Left cardiac atrium (tissue), 4 donors: Measurements from ENCODE around the gene COCH. TPM values are rescaled to one million over a fixed set of nuclear protein-coding genes. Genes with fewer than 3 reads are reported as not detected.
"Not testable (repeated sequence)": the region's sequence is repeated elsewhere in the genome, so short reads cannot be mapped to it uniquely, and the experiment has no call there.

Experiments used
- ATAC-seq, 2 donors: fragments of 200-7000 bp; cut with Tn5 transposase; one replicate each; pipeline ENCODE4 v1.9.1; 2020; ENCODE audit warnings: mild to moderate bottlenecking in 2 of 2, moderate library complexity in 2 of 2
- DNase-seq: peaks from one replicate; pipeline ENCODE4 v3.0.0-alpha.2; 2020
- intact Hi-C, 2 donors: fragments of 100-400 bp; cut with DNase I; formaldehyde crosslinking; loops; one replicate each; pipeline versions ENCODE4 v1.14.1 to v1.15.1; 2022 to 2023
- total RNA-seq, 2 donors: library from RNA; stranded (reverse); fragmentation: NEBNext Ultra II Directional; extraction: Animal tissue kit (Norgen Biotek cat#: 25700); gene quantifications; one replicate each; pipeline ENCODE4 v1.2.1, GENCODE V29; 2021
- donor health status: DM: no; HTN: yes; CAD: no.
- donor health status: DM: no; HTN: yes; CAD: no; lungs with severe emphysema.
- donor health status: DM: yes; HTN: yes; CAD: no.
- donor health status: Dilated cardiomyopathy.

COCH gene
- total RNA-seq, 2 donors from 2014 or later, result 0.82 to 1.2 TPM

DNA sequence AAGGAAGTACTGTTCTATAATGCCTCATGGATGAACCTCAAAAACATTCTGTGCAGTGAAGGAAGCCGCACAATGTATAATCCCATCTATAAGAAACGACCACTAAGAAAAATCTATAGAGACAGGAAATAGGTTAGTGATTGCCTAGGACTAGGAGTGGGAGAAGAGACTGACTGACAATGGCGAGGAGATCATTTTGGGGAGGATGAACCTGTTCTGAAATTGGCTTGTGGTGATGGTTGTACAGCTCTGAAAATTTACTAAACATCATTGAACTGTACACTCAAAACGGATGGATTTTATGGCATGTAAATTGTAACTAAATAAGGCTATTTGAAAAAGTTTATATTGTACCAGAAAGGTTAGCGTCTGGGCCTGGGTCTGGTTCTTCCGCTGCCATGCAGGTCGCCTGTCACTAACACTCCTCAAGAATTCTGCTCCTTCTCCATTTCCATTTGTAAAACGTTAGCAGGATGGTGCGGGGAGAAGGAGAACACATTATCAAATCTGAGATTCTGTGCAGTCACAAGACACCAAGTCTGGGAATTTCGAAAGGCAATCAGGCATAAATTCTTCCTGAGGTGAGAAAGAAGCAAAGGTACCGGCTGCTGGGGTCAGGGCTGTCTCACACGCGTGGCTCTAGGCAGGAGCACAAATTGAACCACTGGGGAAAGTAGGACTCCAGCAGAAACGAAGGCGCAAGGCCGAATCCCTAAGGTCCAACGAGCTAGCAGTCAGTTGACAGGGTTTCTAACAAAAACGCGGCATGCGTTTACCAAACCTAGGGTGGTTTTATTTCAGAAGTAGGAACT, 845 bp upstream of the COCH start:
- DNase-seq (no peak), ATAC-seq (no peak)
- intact Hi-C loops, result no loop called here

DNA sequence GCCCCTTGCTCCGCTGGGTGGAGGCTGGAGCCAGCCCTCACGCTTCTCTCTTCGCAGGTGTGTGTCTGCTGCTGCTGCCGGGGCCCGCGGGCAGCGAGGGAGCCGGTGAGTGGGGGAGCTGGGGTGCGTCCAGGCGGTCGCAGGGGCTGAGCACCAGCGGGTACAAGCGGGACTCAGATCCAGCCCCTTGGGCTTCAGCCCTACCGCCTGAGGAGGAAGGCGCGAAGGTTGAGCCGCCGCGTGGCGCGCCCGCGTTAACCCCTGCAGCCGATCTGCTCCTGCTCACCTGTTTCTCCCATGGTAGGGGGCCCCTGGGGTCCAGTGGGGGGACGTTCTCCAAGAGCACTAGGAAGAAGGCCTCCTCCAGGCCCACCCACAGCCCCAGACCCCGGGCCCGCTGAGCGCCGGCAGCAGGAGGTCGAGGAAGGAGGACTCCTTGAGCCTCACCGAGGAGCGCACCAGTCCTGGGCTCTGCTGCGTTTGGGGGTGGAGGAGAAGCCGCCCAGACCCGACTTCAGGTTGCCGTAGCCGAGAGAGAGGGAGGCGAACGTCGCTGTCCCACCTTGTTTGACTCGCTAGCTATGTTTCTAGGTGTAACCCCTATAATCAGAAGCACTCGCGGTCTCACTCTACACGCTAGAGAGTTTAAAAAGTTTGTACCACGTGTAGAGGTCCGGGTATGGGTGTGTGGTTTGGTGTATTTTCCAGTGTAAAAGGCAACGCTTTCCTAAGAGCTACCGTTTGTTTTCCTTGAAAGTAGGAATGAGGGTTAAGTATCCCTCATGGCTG, 834 bp downstream of the COCH start:
- intact Hi-C loops, result no loop called here
- DNase-seq (no peak), ATAC-seq (peak; percentile 31 to 46)

DNA sequence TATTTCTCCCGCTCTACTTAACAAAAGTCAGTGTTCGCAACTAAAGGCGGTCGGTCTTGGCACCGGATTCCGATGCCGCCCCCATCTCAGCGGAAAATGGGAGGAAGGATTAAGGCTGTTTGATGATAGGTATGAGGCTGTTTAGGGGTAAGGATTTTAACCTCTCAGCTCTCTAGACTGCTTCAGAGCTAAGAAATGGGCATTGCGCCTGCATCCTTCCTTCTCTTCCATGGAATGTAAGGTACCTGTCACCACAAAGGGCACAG, 1.4 kb downstream of the COCH start:
- intact Hi-C loops, result no loop called here
- no peak for DNase-seq
- no peak for ATAC-seq

DNA sequence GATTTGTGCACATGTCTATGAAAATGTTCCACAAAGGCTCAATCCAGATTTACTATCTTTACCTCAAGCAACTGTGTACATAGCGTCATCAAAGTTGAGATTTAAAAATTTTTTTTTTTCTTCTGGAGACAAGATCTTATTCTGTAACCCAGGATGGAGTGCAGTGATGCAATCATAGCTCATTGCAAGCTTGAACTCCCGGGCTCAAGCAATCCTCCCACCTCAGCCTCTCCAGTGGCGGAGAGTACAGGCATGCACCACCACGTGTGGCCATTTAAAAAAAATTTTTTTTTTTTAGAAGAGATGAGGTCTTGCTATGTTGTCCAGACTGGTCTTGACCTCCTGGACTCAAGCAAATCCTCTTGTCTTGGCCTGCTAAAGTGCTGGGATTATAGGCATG, 2.3 kb downstream of the COCH start:
- no peak for ATAC-seq
- intact Hi-C loops, result no loop called here
- DNase-seq, result no peak

DNA sequence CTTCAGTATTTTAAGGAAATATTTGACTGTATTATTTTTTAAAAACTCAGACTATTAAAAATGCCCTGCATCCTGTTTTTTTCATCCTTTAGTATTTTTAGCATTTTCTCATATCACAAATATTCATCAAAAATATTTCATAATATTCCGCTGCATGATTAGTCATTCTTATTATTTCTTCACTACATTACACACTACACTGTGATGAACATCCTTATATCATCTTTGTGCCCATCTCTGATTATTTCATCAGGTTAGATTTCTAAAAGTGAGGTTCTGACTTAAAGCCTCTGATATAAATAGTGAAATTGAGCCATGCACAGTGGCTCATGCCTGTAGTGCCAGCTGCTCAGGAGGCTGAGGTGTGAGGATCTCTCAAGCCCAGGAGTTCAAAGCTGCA, 8.1 kb downstream of the COCH start:
- no peak for ATAC-seq
- intact Hi-C loops, result no loop called here

DNA sequence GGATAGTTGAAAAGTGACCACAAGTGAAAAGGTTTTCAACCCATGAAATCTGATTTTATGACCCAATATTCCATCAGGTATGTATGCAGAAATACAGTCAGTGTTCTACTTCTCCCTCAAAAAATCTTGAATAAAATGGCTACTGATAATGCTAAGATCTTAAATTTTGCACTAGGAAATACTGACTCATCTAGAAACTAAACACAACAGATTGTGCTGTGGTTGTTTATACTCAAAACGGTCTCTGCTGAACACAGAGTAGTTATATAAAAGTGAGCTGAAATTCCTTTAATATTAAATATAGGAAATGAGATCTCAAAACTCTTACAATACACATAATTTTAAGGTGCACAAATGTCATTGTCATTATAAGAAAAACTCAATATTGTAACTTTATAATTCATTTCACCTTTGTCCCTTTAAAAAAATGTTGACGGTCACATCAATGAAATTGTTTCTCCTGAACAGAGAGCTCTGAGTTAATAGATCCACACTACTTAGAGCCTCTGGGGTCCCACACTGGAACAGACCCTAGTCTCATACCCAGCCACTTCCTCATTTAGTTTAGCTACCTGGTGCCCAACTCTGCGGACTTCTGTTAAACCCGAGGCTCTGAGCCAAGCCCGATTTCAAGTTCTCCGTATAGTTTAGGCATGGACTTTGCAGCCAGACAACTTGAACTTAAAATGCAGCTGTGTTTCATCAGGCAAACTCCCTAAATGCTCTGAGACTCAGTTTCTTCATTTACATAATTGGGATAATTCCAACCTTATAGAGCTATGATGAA, 9.3 kb downstream of the COCH start:
- DNase-seq (no peak), ATAC-seq (no peak)
- intact Hi-C loops, result no loop called here

More for the DNA sequence above, 8.1 kb downstream of the COCH start:
- no peak for DNase-seq

DNA sequence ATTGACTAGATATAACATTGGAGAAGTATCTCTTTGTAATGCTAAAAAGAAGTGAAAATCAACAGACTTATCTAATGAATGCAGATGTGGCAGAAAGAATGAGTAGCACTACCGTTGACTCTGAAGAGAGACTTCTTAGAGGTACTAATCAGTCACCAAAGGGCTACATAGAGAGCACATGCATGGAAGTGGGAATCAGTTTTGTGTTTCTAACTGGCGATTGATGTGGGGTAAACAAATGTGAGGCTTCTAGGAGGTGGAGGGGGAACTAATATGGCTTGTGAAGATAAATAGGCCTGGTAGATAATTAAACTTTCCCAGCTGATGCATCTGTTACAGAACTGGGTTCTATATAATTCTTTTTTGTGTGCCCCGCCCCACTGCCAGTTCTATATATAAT, 10.5 kb downstream of the COCH start:
- intact Hi-C loops, result no loop called here
- ATAC-seq (no peak), DNase-seq (no peak)

DNA sequence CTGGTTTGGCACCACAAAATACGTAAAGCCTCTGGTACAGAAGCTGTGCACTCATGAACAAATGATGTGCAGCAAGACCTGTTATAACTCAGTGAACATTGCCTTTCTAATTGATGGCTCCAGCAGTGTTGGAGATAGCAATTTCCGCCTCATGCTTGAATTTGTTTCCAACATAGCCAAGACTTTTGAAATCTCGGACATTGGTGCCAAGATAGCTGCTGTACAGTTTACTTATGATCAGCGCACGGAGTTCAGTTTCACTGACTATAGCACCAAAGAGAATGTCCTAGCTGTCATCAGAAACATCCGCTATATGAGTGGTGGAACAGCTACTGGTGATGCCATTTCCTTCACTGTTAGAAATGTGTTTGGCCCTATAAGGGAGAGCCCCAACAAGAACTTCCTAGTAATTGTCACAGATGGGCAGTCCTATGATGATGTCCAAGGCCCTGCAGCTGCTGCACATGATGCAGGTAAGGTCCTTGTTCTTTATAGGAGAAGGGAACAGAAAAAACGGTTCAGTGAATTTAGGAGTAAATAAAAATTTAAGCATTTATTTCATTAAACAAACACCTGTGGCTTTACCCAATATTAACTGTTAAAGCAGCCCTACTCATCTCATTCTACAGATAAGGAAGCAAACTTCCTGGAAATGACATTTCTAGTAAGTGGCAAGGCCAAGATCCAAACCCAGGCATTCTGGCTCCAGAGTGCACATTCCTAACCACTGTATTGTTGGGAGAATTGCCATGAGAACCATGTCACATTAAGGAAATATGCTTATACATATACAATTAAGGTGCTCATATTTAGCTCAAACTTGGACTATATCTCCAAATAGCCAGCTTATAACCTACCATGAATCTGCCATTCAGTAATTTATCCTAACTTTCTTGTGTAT, 11.7 kb downstream of the COCH start:
- DNase-seq (no peak), ATAC-seq (no peak)
- intact Hi-C loops, result no loop called here

DNA sequence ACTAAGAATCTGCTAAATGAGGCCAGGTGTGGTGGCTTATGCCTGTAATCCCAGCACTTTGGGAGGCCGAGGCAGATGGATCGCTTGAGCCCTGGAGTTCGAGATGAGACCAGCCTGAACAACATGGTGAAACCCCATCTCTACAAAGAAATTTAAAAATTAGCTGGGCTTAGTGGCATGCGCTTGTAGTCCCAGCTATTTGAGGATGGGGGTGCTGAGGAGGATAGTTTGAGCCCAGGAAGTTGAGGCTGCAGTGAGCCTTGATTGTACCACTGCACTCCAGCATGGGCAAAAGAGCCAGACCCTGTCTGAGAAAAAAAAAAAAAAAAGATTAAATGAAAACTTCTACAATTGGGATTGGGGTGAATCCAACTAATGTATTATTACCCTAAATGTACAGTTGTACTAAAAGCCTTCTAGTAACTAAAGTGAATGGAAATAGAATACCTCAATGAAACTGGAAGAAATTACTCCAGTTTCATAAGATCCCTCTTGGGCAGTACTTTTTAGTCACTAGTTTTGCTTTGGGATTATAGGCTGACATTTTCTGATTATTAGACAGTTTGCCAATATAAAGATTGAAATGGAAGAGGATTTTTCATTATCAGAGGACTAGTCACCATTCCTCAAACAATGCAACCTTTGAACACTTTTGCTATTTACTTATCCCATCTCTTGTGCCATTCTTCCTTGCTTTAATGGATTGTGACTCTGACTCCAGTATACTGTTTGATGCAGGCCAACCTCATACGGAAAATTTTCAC, 14.3 kb downstream of the COCH start:
- DNase-seq (no peak), ATAC-seq (no peak)
- intact Hi-C loops, result no loop called here

DNA sequence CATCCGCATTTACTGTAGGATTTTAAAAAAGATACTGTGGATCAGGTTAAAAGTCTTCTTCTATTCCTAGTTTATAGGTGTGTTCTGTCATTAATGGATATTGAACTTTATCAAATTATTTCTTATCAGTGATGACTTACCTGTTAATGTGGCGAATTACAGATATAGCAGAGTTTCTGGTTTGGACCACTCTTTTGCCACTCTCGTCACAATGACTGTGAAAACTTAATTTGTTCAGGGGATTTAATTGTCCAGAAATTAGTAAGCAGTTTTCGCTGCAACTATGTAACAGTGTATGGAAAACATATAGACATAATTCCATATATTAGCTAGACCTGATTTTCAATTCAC, 14.9 kb downstream of the COCH start:
- no peak for DNase-seq
- ATAC-seq, result no peak
- intact Hi-C loops, result no loop called here

DNA sequence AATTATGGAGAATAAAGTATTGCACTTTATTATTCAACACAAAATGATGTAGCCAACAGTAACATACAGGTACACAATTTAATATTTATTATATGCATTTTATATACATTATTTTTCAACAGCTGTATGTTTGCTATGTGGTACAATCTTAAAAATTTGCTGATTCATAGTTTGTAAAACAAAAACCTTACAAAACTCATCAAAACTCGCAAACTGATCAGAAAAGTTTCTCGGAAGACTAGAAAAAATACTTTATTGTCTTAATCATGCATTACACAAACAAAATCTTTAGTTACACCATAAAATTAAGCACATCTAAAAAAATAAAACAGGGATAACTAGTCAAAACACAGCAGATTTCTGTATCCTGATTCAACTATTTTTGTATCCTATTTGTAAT, 19.5 kb downstream of the COCH start:
- intact Hi-C loops, result no loop called here
- ATAC-seq, result no peak

DNA sequence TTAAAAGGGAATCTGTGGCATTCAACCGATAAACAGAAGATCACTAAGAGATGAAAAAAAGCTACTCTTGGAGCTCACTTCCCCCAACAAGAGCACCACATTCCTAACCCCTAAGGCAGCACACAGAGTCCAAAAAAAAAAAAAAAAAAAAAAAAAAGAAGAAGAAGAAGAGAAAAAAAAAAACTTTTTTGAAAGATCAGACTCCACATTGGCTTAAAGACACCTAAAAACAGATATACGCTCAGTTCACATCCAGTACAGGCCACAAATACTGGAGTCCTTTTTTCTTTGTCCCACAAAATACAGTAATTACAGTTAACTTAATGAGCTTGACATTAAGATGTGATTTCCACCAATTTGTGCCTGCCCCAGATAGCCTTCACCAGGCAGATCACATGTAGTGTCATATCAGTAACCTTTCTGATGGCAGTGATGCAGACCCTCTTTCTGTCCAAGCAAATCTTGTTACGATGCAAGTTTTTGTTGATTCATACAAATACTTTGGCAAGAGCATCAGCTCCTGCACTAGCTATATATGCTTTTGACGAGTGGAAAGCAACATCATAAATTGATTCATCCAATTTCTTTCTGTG, 20.7 kb downstream of the COCH start:
- intact Hi-C loops, result no loop called here
- no peak for ATAC-seq
- DNase-seq, result no peak

More for the DNA sequence above, 19.5 kb downstream of the COCH start:
- DNase-seq, result no peak

DNA sequence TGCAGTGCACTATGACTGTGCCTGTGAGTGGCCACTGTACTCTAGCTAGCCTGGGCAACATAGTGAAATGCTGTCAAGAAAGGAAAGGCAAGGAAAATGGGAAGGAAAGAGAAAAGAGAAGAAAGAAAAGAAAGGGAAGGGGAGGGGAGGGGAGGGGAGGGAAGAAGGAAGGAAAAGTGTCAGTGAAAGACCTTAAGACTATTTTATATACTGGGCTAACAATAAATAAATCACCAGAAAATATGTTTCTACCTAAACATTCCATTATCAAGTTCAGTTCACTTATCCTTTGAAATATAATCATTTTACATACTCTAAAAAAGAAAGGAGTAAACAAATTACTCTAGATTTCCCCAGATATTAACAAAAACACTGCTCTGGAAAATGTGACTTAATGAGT, 22.1 kb downstream of the COCH start:
- ATAC-seq (no peak), DNase-seq (no peak)
- intact Hi-C loops, result no loop called here

DNA sequence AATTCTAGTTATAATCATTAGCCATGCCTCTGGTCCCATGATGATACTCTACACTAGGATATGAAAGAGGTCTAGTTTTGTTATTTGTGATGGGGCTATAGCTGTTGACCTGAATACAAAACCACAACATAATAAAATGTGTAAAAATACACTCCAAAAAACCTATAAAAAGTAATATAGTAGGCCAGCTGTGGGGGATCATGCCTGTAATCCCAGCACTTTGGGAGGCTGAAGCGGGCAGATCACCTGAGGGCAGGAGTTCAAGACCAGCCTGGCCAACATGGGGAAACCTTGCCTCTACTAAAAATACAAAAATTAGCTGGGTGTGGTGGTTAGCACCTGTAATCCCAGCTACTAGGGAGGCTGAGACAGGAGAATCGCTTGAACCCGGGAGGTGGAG, 22.8 kb downstream of the COCH start:
- not testable (repeated sequence) for DNase-seq

DNA sequence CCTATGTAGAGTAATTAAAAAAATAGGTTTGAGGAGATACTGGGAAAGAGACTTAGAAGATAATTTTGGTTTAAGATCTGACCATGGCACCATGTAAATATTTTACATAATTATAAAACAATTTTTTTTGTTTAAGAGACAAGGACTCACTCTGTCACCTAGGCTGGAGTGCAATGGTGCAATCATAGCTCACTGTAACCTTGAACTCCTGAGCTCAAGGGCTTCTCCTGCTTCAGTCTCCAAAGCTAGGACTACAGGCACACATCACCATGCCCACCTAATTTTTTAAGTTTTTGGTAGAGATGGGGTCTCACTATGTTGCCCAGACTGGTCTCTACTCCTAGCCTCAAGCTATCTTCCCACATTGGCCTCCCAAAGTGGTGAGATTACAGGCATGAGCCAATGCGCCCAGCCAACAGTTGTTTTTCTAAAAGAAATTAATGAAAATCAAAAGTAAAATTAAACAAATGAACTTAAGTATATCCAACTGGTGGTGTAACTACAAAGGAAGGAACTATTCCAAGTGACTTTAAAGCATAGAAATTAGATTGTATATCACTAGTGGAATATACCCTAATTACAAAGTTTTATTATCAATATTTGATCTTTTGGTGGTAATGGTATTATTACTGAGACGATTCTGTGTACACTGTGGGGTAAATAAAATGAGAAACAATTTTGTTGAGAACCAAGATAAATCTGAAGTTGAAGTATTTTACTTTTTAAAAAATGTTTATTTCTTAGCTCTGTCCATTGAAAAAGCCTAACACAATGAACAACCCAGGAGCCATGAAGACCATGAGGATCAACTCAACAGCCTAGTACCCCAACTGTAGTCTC, 29.1 kb downstream of the COCH start:
- DNase-seq (no peak), ATAC-seq (no peak)
- intact Hi-C loops, result loop anchor here in 1 of 2 donors (10.0 kb wide), 1 partner anchor 249 kb away; no protein-coding TSS in a partner anchor

More for the DNA sequence above, 22.8 kb downstream of the COCH start:
- intact Hi-C loops, ATAC-seq: not testable (repeated sequence)

DNA sequence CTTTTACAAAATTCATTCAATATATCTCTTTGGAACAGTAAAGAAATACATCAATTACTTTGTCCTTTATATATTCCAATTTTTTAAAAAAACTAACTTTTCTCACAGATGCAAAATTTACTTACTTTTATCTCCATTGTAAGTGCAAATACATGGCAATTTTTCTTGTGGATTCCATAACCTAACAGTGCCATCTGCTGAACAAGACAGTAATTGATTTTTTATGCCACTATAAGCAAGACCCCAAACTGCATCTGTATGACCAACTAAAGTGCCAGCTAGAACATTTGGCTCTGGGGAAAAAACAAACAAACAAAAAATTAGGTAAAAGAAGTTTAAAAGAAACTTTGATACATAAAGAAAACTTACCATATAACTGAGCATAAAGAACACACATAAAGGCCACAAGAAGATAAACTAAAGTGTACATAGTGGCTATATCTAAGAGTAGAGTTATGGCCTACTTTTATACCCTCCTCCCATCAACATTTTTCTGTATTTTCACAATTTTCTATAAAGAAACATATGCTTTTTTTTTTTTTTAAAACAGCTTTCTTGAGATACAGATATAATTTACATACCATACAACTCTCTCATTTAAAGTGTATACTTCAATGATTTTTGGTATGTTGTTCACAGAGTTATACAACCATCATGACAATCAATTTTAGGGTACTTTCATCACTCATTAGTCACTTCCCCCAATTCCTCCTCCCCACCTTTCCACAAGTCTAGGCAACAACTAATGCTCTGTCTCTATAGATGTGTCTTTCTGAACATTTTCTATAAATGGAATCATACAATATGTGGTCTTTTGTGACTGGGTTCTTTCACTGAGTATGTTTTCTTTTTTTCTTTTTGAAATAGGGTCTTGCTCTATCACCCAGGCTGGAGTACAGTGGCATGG, 32.6 kb downstream of the COCH start:
- ATAC-seq, result no peak
- intact Hi-C loops, result loop anchor here in 1 of 2 donors (10.0 kb wide), 1 partner anchor 252 kb away; no protein-coding TSS in a partner anchor

More for the DNA sequence above, 32.6 kb downstream of the COCH start:
- DNase-seq, result no peak
